ENCODE results near the gene PPFIA1. TPM values are rescaled to one million over a fixed set of nuclear protein-coding genes. Genes with fewer than 3 reads are reported as not detected.

Gene PPFIA1
- total RNA-seq, 2 experiments from 2014 or later = 34.3 to 42.0 TPM

DNA sequence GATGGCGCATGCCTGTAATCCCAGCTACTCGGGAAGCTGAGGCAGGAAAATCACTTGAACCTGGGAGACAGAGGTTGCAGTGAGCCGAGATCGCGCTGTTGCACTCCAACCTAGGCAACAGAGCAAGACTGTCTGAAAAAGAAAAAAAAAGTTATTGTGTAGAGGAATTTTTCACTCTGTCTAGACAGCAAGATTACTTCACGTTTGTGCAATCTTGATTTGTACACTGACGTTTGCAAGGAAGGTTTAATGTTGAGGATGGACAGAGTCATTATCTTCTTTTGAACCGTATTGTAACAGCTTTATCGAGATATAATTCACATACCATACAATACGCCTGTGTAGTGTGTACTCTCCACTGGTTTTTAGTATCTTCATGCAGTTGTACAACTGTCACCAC lies 131.5 kb downstream of the PPFIA1 start:
- intact Hi-C loops (cut with DNase I, micrococcal nuclease) = no loop called here
- peaks cover 12% of the 10 kb centered on the region for H3K4me1 Mint-ChIP-seq (ENCODE audit: low read depth)
- no peak overlapping the region for H3K4me3 Mint-ChIP-seq
- H3K4me1 ChIP-seq (ENCODE audit: insufficient read depth, low read length) = peaks cover 22% of the 10 kb centered on the region
- DNase-seq (no peak), ATAC-seq (ENCODE audit: poor library complexity) (no peak)
- no peak overlapping the region for H3K27ac Mint-ChIP-seq
- H3K27me3 ChIP-seq (ENCODE audit: control insufficient read depth in 1 of 2, insufficient read depth in 2 of 2, low read length in 2 of 2) = peaks cover 9% of the 10 kb centered on the region in 2 experiments
- peaks cover 11% of the 10 kb centered on the region for H3K27me3 Mint-ChIP-seq
- POLR2A ChIA-PET = no interaction called here
- H3K36me3 ChIP-seq (ENCODE audit: insufficient read depth, low read length) = no peaks in the 10 kb centered on the region
- H3K9me3 ChIP-seq (ENCODE audit: control insufficient read depth in 1 of 2, insufficient read depth in 1 of 2, low read length in 2 of 2) = peaks cover 0 to 7% of the 10 kb centered on the region in 2 experiments
- peaks cover 4% of the 10 kb centered on the region for H3K36me3 Mint-ChIP-seq (ENCODE audit: low read depth)
- no peak overlapping the region for H3K4me3 ChIP-seq (ENCODE audit: low read length)
- no peaks in the 10 kb centered on the region for H3K9me3 Mint-ChIP-seq
- TF ChIP-seq, protein P1, sequence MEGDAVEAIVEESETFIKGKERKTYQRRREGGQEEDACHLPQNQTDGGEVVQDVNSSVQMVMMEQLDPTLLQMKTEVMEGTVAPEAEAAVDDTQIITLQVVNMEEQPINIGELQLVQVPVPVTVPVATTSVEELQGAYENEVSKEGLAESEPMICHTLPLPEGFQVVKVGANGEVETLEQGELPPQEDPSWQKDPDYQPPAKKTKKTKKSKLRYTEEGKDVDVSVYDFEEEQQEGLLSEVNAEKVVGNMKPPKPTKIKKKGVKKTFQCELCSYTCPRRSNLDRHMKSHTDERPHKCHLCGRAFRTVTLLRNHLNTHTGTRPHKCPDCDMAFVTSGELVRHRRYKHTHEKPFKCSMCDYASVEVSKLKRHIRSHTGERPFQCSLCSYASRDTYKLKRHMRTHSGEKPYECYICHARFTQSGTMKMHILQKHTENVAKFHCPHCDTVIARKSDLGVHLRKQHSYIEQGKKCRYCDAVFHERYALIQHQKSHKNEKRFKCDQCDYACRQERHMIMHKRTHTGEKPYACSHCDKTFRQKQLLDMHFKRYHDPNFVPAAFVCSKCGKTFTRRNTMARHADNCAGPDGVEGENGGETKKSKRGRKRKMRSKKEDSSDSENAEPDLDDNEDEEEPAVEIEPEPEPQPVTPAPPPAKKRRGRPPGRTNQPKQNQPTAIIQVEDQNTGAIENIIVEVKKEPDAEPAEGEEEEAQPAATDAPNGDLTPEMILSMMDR (IDR thresholded peaks at IDR 0.05) = no peak
- no peak overlapping the region for H3K27ac ChIP-seq (ENCODE audit: low read depth in 1 of 2, low read length in 2 of 2)
- CTCF ChIA-PET = no interaction called here

DNA sequence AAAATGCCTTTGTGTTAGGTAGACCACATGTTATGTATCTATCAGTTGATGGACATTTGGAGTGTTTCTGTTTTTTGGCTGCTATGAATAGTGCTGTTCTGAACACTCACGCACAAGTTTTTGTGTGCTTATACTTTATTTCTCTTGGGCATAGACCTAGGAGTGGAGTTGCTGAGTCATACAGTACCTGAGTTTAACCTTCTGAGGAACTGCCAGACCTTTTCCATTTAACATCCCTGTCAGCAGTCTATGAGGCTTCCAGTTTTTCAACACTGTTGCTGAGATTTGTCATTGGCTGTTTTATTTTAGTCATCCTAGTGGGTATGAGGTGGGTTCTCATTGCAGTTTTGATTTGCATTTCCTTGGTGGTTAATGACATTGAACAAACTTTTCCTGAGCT lies 132.2 kb downstream of the PPFIA1 start:
- POLR2A ChIA-PET = no interaction called here
- peaks cover 0 to 7% of the 10 kb centered on the region in 2 experiments for H3K9me3 ChIP-seq (ENCODE audit: control insufficient read depth in 1 of 2, insufficient read depth in 1 of 2, low read length in 2 of 2)
- H3K27ac ChIP-seq (ENCODE audit: low read depth in 1 of 2, low read length in 2 of 2) = no peak overlapping the region
- ATAC-seq (ENCODE audit: poor library complexity) (no peak), DNase-seq (no peak)
- no peak overlapping the region for H3K4me3 Mint-ChIP-seq
- no peaks in the 10 kb centered on the region for H3K36me3 ChIP-seq (ENCODE audit: insufficient read depth, low read length)
- H3K36me3 Mint-ChIP-seq (ENCODE audit: low read depth) = peaks cover 4% of the 10 kb centered on the region
- H3K27me3 ChIP-seq (ENCODE audit: control insufficient read depth in 1 of 2, insufficient read depth in 2 of 2, low read length in 2 of 2) = peaks cover 3% of the 10 kb centered on the region in 2 experiments
- peaks cover 15% of the 10 kb centered on the region for H3K4me1 ChIP-seq (ENCODE audit: insufficient read depth, low read length)
- H3K4me1 Mint-ChIP-seq (ENCODE audit: low read depth) = peaks cover 5% of the 10 kb centered on the region
- no peak overlapping the region for H3K27ac Mint-ChIP-seq
- TF ChIP-seq, protein P1 (IDR thresholded peaks at IDR 0.05) = no peak
- peaks cover 5% of the 10 kb centered on the region for H3K27me3 Mint-ChIP-seq
- CTCF ChIA-PET = no interaction called here
- H3K4me3 ChIP-seq (ENCODE audit: low read length) = no peak overlapping the region
- intact Hi-C loops (cut with DNase I, micrococcal nuclease) = no loop called here
- H3K9me3 Mint-ChIP-seq = no peaks in the 10 kb centered on the region

DNA sequence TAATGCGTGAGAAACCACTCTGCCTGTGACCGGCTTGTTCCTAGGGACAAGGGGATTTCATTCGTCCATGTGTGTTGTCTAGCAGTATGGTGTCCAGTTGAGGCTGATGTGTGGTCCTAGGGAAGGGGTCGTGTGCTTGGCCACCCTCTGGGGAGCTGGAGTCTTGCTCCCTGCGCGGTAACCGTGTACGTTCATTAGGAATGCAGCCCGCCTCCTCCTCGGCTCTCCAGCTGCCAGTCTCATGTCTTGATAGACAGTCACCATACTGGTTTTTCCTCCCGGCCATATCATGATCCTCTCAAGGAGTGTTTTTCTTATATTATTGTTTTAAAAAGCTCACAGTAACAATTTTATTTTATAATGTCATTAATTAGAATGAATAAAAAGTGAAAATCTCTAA lies 133.8 kb downstream of the PPFIA1 start:
- CTCF ChIA-PET = no interaction called here
- no peak overlapping the region for H3K4me3 ChIP-seq (ENCODE audit: low read length)
- Mint-ChIP-seq H3K27me3 (no peaks in the 10 kb centered on the region), H3K27ac (no peak overlapping the region), H3K4me1 (ENCODE audit: low read depth) (no peaks in the 10 kb centered on the region), H3K36me3 (ENCODE audit: low read depth) (no peaks in the 10 kb centered on the region), H3K4me3 (no peak overlapping the region), H3K9me3 (no peaks in the 10 kb centered on the region)
- TF ChIP-seq, protein P1 (IDR thresholded peaks at IDR 0.05) = no peak
- peaks cover 5% of the 10 kb centered on the region for H3K4me1 ChIP-seq (ENCODE audit: insufficient read depth, low read length)
- H3K9me3 ChIP-seq (ENCODE audit: control insufficient read depth in 1 of 2, insufficient read depth in 1 of 2, low read length in 2 of 2) = peaks cover 0 to 6% of the 10 kb centered on the region in 2 experiments
- DNase-seq (no peak), ATAC-seq (ENCODE audit: poor library complexity) (no peak)
- POLR2A ChIA-PET = no interaction called here
- H3K27ac ChIP-seq (ENCODE audit: low read depth in 1 of 2, low read length in 2 of 2) = no peak overlapping the region
- intact Hi-C loops (cut with DNase I, micrococcal nuclease) = no loop called here
- no peaks in the 10 kb centered on the region for H3K36me3 ChIP-seq (ENCODE audit: insufficient read depth, low read length)
- no peaks in the 10 kb centered on the region for H3K27me3 ChIP-seq (ENCODE audit: control insufficient read depth in 1 of 2, insufficient read depth in 2 of 2, low read length in 2 of 2)
